BLaER1 (cell line): ENCODE results near the gene WHRN.

Experiments
- H3K27ac ChIP-seq: shearing (Covaris generic); formaldehyde crosslinking; 2 replicates; pipeline ENCODE4 v1.8.1; 2022
- H3K27me3 ChIP-seq: shearing (Covaris generic); formaldehyde crosslinking; 2 replicates; pipeline ENCODE4 v1.8.1; 2022
- H3K36me3 ChIP-seq: shearing (Covaris generic); formaldehyde crosslinking; 2 replicates; pipeline ENCODE4 v1.8.1; 2022
- H3K4me1 ChIP-seq: shearing (Covaris generic); formaldehyde crosslinking; 2 replicates; pipeline ENCODE4 v1.8.1; 2022
- H3K4me2 ChIP-seq: shearing (Covaris generic); formaldehyde crosslinking; 2 replicates; pipeline ENCODE4 v1.8.1; 2022
- H3K4me3 ChIP-seq: shearing (Covaris generic); formaldehyde crosslinking; 2 replicates; pipeline ENCODE4 v1.8.1; 2022
- H3K9ac ChIP-seq: shearing (Covaris generic); formaldehyde crosslinking; 2 replicates; pipeline ENCODE4 v1.8.1; 2022
- H3K9me3 ChIP-seq: shearing (Covaris generic); formaldehyde crosslinking; 2 replicates; pipeline ENCODE4 v1.8.1; 2022
- H4K20me1 ChIP-seq: shearing (Covaris generic); formaldehyde crosslinking; 2 replicates; pipeline ENCODE4 v1.8.1; 2022
- Cebpa-rat ChIP-seq: shearing (Covaris generic); IDR thresholded peaks from 2 replicates; pipeline ENCODE4 v1.8.1; 2022

The WHRN gene

DNA sequence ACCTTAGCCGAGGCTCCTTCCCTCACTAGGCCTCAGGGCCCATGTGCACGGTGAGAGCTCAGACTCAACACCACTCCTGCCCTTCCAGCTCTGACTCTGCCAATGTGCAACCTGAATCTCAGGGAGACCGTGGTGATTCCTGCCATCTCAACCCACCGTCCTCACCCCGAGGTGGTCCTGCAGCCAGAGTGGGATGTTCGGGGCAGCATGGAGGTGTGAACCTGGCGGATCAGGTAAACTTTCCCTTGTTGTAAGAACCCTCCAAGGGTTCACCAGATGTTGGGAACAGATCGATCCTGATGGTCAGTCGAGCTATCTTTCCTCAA is 117.0 kb downstream of the WHRN start:
- TF ChIP-seq Cebpa-rat = no peak
- Histone ChIP-seq H3K4me3 (peak overlapping the region; percentile 79), H3K4me1 (peaks cover 76% of the 10 kb centered on the region), H3K36me3 (peaks cover 15% of the 10 kb centered on the region; the same call in 1 of the 2 replicates), H3K4me2 (peak overlapping the region; percentile 90), H3K9me3 (no peaks in the 10 kb centered on the region), H3K9ac (peak overlapping the region; percentile 93), H3K27me3 (no peaks in the 10 kb centered on the region), H4K20me1 (peaks cover 17% of the 10 kb centered on the region; the same call in 1 of the 2 replicates), H3K27ac (peak overlapping the region; percentile 93)

DNA sequence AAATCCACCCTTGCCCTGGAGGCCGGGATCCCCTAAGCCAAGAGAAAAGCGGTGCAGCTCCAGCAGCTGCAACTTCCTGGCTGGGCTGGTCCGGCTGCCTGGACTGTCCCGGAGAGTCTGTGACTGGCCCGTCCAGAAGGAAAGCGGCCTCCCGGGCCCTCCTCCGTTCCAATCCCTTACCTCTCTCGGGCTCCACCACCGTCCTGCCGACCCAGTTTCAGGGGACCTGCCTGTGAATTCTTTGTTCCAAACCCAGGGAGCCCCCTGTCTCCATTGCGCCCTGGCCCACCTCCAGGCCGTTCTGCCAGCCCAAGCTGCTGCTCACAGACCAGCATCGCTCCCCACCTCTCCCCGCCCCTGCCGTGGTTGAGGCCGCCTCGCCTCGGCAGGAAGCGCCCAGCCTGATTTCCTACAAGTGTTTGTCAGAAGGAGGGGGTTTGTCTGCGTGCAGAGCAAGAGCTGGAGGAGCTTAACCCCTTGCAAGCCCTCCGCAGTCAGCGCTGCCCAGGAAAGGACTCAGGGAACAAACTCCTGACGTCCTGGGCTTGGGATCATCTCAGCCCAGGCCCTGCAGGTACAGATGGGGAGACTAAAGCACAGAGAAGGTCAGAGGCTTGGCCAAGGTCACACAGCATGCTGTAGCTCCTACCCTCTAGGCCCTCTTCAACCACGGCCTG is 117.5 kb downstream of the WHRN start, which contains the start of gene AKNA:
TSS of gene AKNA (minus strand) at position 303 of the 677 bp plus-strand sequence. CDS start 6,649 bp downstream, outside the sequence.
- peak within 1 kb of the TSS; percentile 93 for H3K27ac ChIP-seq
- peak within 1 kb of the TSS; percentile 79 for H3K4me3 ChIP-seq
- peaks cover 21% of the 10 kb centered on the region; the same call in 1 of the 2 replicates for H4K20me1 ChIP-seq
- H3K4me1 ChIP-seq = peaks cover 77% of the 10 kb centered on the region
- TF ChIP-seq Cebpa-rat = no peak
- no peaks in the 10 kb centered on the region for H3K27me3 ChIP-seq
- H3K9ac ChIP-seq = peak within 1 kb of the TSS; percentile 93
- peaks cover 15% of the 10 kb centered on the region; the same call in 1 of the 2 replicates for H3K36me3 ChIP-seq
- peak within 1 kb of the TSS; percentile 90 for H3K4me2 ChIP-seq
- H3K9me3 ChIP-seq = no peaks in the 10 kb centered on the region

DNA sequence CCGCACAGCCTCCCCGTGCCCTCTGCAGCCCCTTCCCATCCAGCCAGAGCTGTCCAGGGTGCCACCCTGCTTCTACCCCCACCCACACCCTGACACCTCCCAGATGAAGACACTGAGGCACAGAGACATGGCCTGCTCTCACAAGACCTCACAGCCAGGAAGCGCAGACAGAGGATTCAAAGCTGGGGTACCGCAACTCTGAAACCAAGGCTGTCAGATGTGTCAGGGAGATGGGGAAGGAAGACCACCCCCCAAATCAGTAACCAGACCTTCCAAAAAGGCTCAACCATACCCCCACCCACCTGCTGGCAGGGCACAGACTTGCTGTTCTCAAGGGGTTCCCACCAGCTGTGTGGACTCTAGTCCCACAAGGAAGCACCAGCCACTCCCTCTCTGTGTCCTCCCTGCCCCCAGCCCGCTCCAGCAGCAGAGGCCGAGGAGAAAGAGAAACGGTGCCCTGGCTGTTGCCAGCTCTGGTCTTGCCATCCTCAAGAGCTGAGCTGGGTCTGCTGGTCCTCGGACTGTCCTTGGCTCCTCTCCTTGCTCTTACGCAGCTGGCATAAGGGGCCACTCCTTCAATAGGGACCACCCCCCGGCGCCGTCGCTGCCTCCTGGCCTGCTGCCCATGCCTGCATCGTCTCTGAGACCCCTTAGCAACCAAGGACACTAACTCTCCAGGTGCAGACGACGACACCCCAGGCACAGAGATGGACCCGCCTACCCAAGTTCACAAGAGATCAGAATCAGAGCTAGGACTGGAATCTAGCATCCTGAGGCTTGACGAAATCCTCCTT is 118.2 kb downstream of the WHRN start:
- TF ChIP-seq Cebpa-rat = no peak
- Histone ChIP-seq H4K20me1 (peaks cover 22% of the 10 kb centered on the region; the same call in 1 of the 2 replicates), H3K36me3 (peaks cover 15% of the 10 kb centered on the region), H3K9me3 (no peaks in the 10 kb centered on the region), H3K27ac (peak overlapping the region; percentile 93), H3K9ac (peak overlapping the region; percentile 93), H3K27me3 (no peaks in the 10 kb centered on the region), H3K4me2 (peak overlapping the region; percentile 90), H3K4me3 (peak overlapping the region; percentile 79), H3K4me1 (peaks cover 77% of the 10 kb centered on the region)

DNA sequence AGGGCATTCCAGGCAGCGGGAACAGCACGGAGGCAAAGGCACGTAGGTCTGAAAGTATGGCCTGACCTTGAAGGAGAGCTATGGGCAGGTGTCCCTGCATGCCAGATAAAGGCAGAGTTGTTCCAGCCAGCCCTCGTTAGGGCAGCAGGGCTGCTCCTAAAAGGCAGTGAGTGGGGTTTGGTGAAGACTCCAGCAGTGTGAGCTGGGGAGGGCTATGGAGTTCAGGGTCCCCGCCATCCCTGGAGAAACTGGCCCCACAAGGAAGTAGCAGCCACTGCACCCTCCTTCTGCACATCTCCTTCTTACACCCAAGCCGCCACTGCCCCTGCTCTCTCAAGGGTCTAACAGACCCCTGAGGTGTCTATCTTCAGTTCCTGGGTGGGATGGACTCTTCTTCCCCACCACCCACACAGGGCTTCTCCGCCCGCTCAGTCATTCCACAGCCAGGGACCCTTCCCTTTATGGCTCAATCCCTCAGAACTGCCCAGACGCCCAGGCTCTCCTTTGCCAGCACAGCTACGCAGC is 118.8 kb downstream of the WHRN start:
- Histone ChIP-seq H3K27ac (peak overlapping the region; percentile 93), H3K4me3 (peak overlapping the region; percentile 79), H3K9me3 (no peaks in the 10 kb centered on the region), H3K9ac (peak overlapping the region; percentile 93), H4K20me1 (peaks cover 22% of the 10 kb centered on the region; the same call in 1 of the 2 replicates), H3K27me3 (no peaks in the 10 kb centered on the region), H3K36me3 (peaks cover 20% of the 10 kb centered on the region), H3K4me2 (peak overlapping the region; percentile 90), H3K4me1 (peaks cover 76% of the 10 kb centered on the region)
- TF ChIP-seq Cebpa-rat = no peak

DNA sequence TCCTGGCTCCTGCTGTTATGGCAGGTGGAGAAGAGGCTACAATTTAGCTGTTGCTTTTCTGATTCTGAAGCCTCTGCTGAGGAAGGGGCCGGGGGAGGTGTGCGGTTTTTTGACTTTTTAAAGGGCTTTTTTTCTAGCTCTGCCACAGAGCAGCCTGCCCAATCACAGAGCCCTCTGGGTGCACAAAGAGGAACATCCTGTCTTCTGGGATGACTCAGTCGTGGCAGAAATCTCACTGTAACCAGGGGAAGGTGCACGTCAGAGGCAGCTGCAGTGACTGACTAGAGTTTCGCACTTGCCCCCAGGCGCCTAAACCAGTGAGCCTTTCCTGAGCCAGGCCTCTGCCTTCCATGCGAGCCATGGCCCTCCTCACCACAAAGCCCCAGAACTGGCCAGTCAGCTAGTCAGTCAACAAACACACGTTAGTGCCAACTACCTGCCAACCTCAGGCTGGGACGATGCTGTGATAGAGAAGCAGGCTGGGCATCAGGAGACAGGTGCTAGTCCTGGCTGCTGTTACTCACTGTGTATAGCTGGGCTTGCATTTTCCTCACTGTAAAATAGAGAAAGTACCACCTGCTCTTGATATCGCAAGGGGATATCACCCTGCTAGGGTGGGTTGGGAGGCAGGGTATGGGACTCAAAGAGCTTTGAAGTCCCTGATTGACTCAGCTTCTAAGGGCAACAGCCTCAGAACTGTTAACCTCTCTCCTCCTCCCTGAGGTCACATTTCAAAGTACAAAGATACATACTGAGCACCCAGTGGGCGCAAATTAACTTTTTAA is 119.7 kb downstream of the WHRN start:
- H3K4me3 ChIP-seq = peak overlapping the region; percentile 79
- peak overlapping the region; percentile 93 for H3K27ac ChIP-seq
- no peaks in the 10 kb centered on the region for H3K27me3 ChIP-seq
- no peak for TF ChIP-seq Cebpa-rat
- H3K36me3 ChIP-seq = peaks cover 20% of the 10 kb centered on the region
- H3K4me2 ChIP-seq = peak overlapping the region; percentile 90
- peak overlapping the region; percentile 93 for H3K9ac ChIP-seq
- H4K20me1 ChIP-seq = peaks cover 28% of the 10 kb centered on the region; the same call in 1 of the 2 replicates
- peaks cover 75% of the 10 kb centered on the region for H3K4me1 ChIP-seq
- no peaks in the 10 kb centered on the region for H3K9me3 ChIP-seq

DNA sequence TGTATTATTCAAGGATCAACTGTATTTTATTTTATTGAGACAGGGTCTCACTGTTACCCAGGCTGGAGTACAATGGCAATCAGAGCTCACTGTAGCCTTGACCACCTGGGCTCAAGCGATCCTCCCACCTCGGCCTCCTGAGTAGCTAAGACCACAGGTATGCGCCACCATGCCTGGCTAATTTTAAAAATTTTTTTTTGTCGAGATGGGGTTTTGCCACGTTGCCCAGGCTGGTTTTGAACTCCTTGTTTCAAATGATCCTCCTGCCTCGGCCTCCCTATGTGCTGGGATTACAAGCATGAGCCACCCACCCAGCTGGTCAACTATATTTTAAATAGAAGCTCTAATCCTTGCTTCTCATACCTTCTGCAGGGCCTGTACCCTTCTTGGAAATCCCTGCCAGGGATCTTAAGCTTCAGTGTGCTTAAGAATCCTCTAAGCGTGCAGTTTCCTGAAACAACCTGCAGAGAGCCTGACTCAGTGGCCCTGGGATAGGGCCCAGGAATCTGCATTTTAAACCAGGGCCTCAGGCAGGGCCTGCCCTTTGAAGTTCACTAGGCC is 120.4 kb downstream of the WHRN start:
- peaks cover 28% of the 10 kb centered on the region; the same call in 1 of the 2 replicates for H4K20me1 ChIP-seq
- peak overlapping the region; percentile 79 for H3K4me3 ChIP-seq
- H3K36me3 ChIP-seq = peaks cover 25% of the 10 kb centered on the region
- no peaks in the 10 kb centered on the region for H3K9me3 ChIP-seq
- peak overlapping the region; percentile 90 for H3K4me2 ChIP-seq
- TF ChIP-seq Cebpa-rat = no peak
- peak overlapping the region; percentile 93 for H3K9ac ChIP-seq
- no peaks in the 10 kb centered on the region for H3K27me3 ChIP-seq
- peaks cover 73% of the 10 kb centered on the region for H3K4me1 ChIP-seq
- H3K27ac ChIP-seq = peak overlapping the region; percentile 93

DNA sequence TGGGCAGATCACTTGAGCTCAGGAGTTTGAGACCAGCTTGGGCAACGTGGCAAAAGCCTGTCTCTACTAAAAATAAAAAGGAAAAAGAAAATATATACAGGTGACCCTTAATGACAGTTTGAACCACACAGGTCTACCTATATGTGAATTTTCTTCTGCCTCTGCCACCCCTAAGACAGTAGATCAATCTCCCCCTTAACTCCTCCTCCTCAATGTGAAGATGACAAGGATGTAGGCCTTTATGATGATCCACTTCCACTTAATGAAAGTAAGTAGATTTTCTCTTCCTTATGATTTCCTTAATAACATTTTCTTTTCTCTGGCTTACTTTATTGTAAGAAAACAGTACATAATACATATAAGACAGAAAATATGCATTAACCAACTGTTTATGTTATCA is 120.9 kb downstream of the WHRN start:
- peaks cover 29% of the 10 kb centered on the region; the same call in 1 of the 2 replicates for H4K20me1 ChIP-seq
- H3K4me2 ChIP-seq = peak overlapping the region; percentile 90
- peak overlapping the region; percentile 93 for H3K27ac ChIP-seq
- no peaks in the 10 kb centered on the region for H3K9me3 ChIP-seq
- no peak for TF ChIP-seq Cebpa-rat
- no peaks in the 10 kb centered on the region for H3K27me3 ChIP-seq
- peaks cover 31% of the 10 kb centered on the region for H3K36me3 ChIP-seq
- H3K9ac ChIP-seq = peak overlapping the region; percentile 93
- peak overlapping the region; percentile 79 for H3K4me3 ChIP-seq
- peaks cover 73% of the 10 kb centered on the region for H3K4me1 ChIP-seq

DNA sequence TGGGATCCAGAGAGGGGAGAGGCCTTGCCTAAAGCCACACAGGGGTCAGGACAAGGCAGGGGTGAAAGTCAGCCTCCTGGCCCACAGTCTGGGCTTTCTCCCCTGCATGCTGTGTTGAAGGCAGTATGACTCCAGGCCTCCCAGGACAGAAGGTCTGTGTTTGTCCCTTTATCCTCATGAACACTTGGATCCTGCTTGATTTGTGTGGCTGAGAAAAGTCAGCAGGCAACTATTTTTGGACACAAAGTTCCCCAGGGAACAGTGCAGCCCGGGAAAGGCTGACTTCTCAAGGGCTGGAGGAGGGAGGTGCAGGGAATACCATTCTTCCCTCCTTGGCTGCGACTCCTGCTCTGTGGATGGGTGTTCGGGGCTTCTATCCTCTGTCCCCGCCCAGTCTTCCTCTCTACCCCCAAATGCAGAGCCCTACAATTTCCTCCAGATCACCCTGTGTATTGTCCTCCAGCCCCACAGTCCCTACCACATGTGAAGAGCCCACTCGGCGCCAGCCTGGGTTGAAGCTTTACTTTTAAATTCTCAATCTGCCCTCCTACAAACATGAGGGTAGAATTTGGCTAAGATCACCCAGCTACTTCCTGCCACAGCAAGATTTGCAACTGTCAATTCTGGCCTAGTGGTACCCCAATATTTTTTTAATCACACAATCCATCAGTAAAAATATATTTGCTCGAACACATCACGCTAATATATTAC is 121.6 kb downstream of the WHRN start:
- no peak for TF ChIP-seq Cebpa-rat
- peaks cover 36% of the 10 kb centered on the region; the same call in 1 of the 2 replicates for H4K20me1 ChIP-seq
- peak overlapping the region; percentile 90 for H3K4me2 ChIP-seq
- H3K36me3 ChIP-seq = peaks cover 38% of the 10 kb centered on the region
- H3K27me3 ChIP-seq = no peaks in the 10 kb centered on the region
- H3K4me3 ChIP-seq = peak overlapping the region; percentile 79
- H3K4me1 ChIP-seq = peaks cover 73% of the 10 kb centered on the region
- H3K9ac ChIP-seq = peak overlapping the region; percentile 93
- peak overlapping the region; percentile 93 for H3K27ac ChIP-seq
- H3K9me3 ChIP-seq = no peaks in the 10 kb centered on the region
